GM12878 (cell line): ENCODE results near the gene GGT1. TPM values are rescaled to one million over a fixed set of nuclear protein-coding genes. Genes with fewer than 3 reads are reported as not detected.
"Not testable (repeated sequence)": the region's sequence is repeated elsewhere in the genome, so short reads cannot be mapped to it uniquely, and the experiment has no call there.

ENCODE experiments used
- ATAC-seq: fragments of 200-7000 bp; cut with Tn5 transposase; 3 replicates; pipeline ENCODE4 v1.9.1; 2020; ENCODE audit warnings: mild to moderate bottlenecking, moderate library complexity
- BruUV-seq: library from RNA; stranded (reverse); fragments of 400-500 nt; replicated peaks from 2 replicates; lab custom pipeline; 2021; lab: Mats Ljungman, UMichigan
- CTCF ChIA-PET: fragments of 300-600 bp; sonication (Branson Sonifier 250); formaldehyde crosslinking; extraction: SDS; loops from one replicate; lab custom pipeline; 2021; ENCODE audit warnings: inconsistent platforms; lab: Yijun Ruan, JAX
- POLR2A ChIA-PET: fragments of 350-600 bp; formaldehyde crosslinking; extraction: SDS; loops from one replicate; lab custom pipeline; 2021; ENCODE audit warnings: inconsistent platforms; lab: Charles Lee
- RAD21 ChIA-PET: fragments of 300-600 bp; sonication (Branson Sonifier 250); formaldehyde crosslinking; loops from one replicate; lab custom pipeline; 2023; ENCODE audit warnings: antibody characterized with exemption; ENCODE audit not compliant: unreplicated experiment; lab: Charles Lee
- SMC1A ChIA-PET: fragments of 300-600 bp; sonication (Branson Sonifier 250); formaldehyde crosslinking; loops from one replicate; lab custom pipeline; 2023; ENCODE audit not compliant: unreplicated experiment, uncharacterized antibody; lab: Charles Lee
- DNase-seq: peaks from one replicate; pipeline ENCODE4 v3.0.0-alpha.2; 2011; ENCODE audit warnings: low read depth, low spot score
- FAIRE-seq: peaks from 3 replicates; lab custom pipeline; 2011; peaks lifted over from hg19 to GRCh38; lab: Jason Lieb, UNC
- H2AFZ ChIP-seq: 2 replicates; pipeline ENCODE4 v1.6.0; 2011; ENCODE audit warnings: low read depth, low read length, control low read depth; ENCODE audit not compliant: control insufficient read depth
- H3K27ac ChIP-seq: 2 replicates; pipeline ENCODE4 v1.5.1; 2011; ENCODE audit warnings: control low read depth; ENCODE audit not compliant: control insufficient read depth, insufficient read depth
- H3K27me3 ChIP-seq, 2 experiments: replicated peaks in 1 of 2; 2 replicates each; pipeline versions ENCODE4 v1.6.0 to v1.6.1; 2011; ENCODE audit warnings: low read length in 1 of 2; ENCODE audit not compliant: control insufficient read depth in 2 of 2, insufficient read depth in 2 of 2
- H3K36me3 ChIP-seq, 2 experiments: 2 replicates each; pipeline ENCODE4 v1.5.1; 2011; ENCODE audit warnings: low read length in 1 of 2; ENCODE audit not compliant: control insufficient read depth in 2 of 2, insufficient read depth in 2 of 2
- H3K4me1 ChIP-seq: 2 replicates; pipeline ENCODE4 v1.6.1; 2011; ENCODE audit warnings: mild to moderate bottlenecking, low read length, moderate library complexity, mixed read lengths; ENCODE audit not compliant: control insufficient read depth, insufficient read depth
- H3K4me2 ChIP-seq: 2 replicates; pipeline ENCODE4 v1.6.0; 2011; ENCODE audit warnings: control low read depth; ENCODE audit not compliant: control insufficient read depth, insufficient read depth
- H3K4me3 ChIP-seq: fragments of 200-600 bp; sonication (generic); 2 replicates; pipeline ENCODE4 v1.5.1; 2016
- H3K79me2 ChIP-seq: 2 replicates; pipeline ENCODE4 v1.6.0; 2011; ENCODE audit warnings: low read length; ENCODE audit not compliant: control insufficient read depth, insufficient read depth
- H3K9ac ChIP-seq: 2 replicates; pipeline ENCODE4 v1.8.0; 2011; ENCODE audit warnings: low read length, control low read depth, mixed read lengths; ENCODE audit not compliant: control insufficient read depth, insufficient read depth
- H3K9me3 ChIP-seq: replicated peaks from 3 replicates; pipeline ENCODE4 v1.5.1; 2011; ENCODE audit warnings: mild to moderate bottlenecking, low read length; ENCODE audit not compliant: control insufficient read depth, insufficient read depth
- H4K20me1 ChIP-seq: 2 replicates; pipeline ENCODE4 v1.6.0; 2011; ENCODE audit not compliant: control insufficient read depth, insufficient read depth
- ATF7 ChIP-seq: fragments of 450-650 bp; IDR thresholded peaks from 2 replicates; pipeline ENCODE4 v1.6.1; 2016; ENCODE audit warnings: low read depth, mild to moderate bottlenecking
- BHLHE40 ChIP-seq, 2 experiments: fragments of 450-650 bp in 1 of 2; IDR thresholded peaks; 2 replicates each; pipeline ENCODE4 v1.6.1; 2011 to 2017; ENCODE audit warnings: low read depth in 2 of 2, borderline replicate concordance in 1 of 2, improper control_type of control experiment in 1 of 2, low read length in 1 of 2, mild to moderate bottlenecking in 1 of 2
- GATAD2B ChIP-seq: fragments of 450-650 bp; conservative IDR thresholded peaks from 2 replicates; pipeline ENCODE4 v1.6.1; 2017; ENCODE audit warnings: low read depth, mild to moderate bottlenecking, moderate library complexity
- HDGF ChIP-seq: fragments of 450-650 bp; IDR thresholded peaks from 2 replicates; pipeline ENCODE4 v1.6.1; 2016; ENCODE audit warnings: antibody characterized with exemption
- NR2C1 ChIP-seq: fragments of 450-650 bp; IDR thresholded peaks from 2 replicates; pipeline ENCODE4 v1.6.1; 2017; ENCODE audit warnings: antibody characterized with exemption, mild to moderate bottlenecking, moderate library complexity
- PKNOX1 ChIP-seq: fragments of 450-650 bp; IDR thresholded peaks from 2 replicates; pipeline ENCODE4 v1.6.1; 2016; ENCODE audit warnings: mild to moderate bottlenecking
- POLR2A ChIP-seq: IDR thresholded peaks from 2 replicates; pipeline ENCODE4 v1.6.1; 2011; ENCODE audit warnings: low read depth, mild to moderate bottlenecking, low read length
- RAD51 ChIP-seq: fragments of 450-650 bp; IDR thresholded peaks from 2 replicates; pipeline ENCODE4 v1.6.1; 2016; ENCODE audit warnings: moderate library complexity, mild to moderate bottlenecking, inconsistent platforms
- TAF1 ChIP-seq: IDR thresholded peaks from 2 replicates; pipeline ENCODE4 v1.6.1; 2011; ENCODE audit warnings: mild to moderate bottlenecking, low read depth, low read length, borderline replicate concordance
- WGBS: methylation state at CpG from one replicate; pipeline ENCODE4 v1.1.6; 2016; ENCODE audit warnings: low lambda C conversion rate; ENCODE audit not compliant: insufficient replicate concordance, insufficient coverage; ENCODE audit errors: missing lambda C conversion rate; 5-methylcytosine and 5-hydroxymethylcytosine counted together
- in situ Hi-C: fragments of 300-500 bp; cut with MboI; formaldehyde crosslinking; loops from 9 replicates; pipeline ENCODE4 v1.14.3; 2018; ENCODE audit warnings: mixed read lengths
- intact Hi-C: fragments of 100-400 bp; cut with micrococcal nuclease; formaldehyde crosslinking; loops from one replicate; pipeline ENCODE4 v1.14.2; 2022; ENCODE audit not compliant: unreplicated experiment
- polyA plus RNA-seq, 11 experiments: library from polyadenylated mRNA; depleted of rRNA in 4 of 11; unstranded in 6 of 11; stranded (reverse) in 5 of 11; fragments of >200 nt; fragmentation: Nextera tagmentation in 4 of 11; fragmentation: Illumina TruSeq in 1 of 11; extraction: Ambion mirVana in 4 of 11; extraction: Trizol in 1 of 11; gene quantifications; 1 replicate in 1 of 11; 2 replicates in 10 of 11; pipeline versions ENCODE4 v1.2.1 to v1.2.3, GENCODE V29; 2011 to 2016; ENCODE audit warnings: inconsistent platforms in 2 of 11, missing spikeins in 2 of 11, low read depth in 1 of 11
- total RNA-seq, 4 experiments: library from RNA; depleted of rRNA in 3 of 4; stranded (reverse); fragments of >200 nt in 3 of 4; fragmentation: Illumina TruSeq in 1 of 4; extraction: Trizol in 1 of 4; gene quantifications; 2 replicates each; pipeline versions ENCODE4 v1.2.1 to v1.2.3, GENCODE V29; 2013 to 2021
- TF ChIP-seq, protein P1 (sequence below): IDR thresholded peaks from 2 replicates; pipeline ENCODE4 v1.6.1; 2011; ENCODE audit warnings: borderline replicate concordance, low read depth, mild to moderate bottlenecking, moderate library complexity, mixed read lengths, low read length; ENCODE audit not compliant: insufficient read depth; ENCODE audit errors: extremely low read length
- TF ChIP-seq, protein P2 (sequence below): fragments of 450-650 bp; IDR thresholded peaks from 2 replicates; pipeline ENCODE4 v1.6.1; 2017; ENCODE audit warnings: low read depth, mild to moderate bottlenecking, moderate library complexity
- TF ChIP-seq, protein P3 (sequence below): fragments of 450-650 bp; IDR thresholded peaks from 2 replicates; pipeline ENCODE4 v1.6.1; 2017; ENCODE audit warnings: mild to moderate bottlenecking, moderate library complexity
- TF ChIP-seq, protein P4 (sequence below): fragments of 450-650 bp; IDR thresholded peaks from 2 replicates; pipeline ENCODE4 v1.6.1; 2016; ENCODE audit warnings: mild to moderate bottlenecking

Gene GGT1
- total and polyA plus RNA-seq, 10 of the 15 experiments (the other 5 are each of a cell fraction or from before 2014, with no cell fraction given), result 0.47 to 26.6 (median 9.1) TPM

DNA sequence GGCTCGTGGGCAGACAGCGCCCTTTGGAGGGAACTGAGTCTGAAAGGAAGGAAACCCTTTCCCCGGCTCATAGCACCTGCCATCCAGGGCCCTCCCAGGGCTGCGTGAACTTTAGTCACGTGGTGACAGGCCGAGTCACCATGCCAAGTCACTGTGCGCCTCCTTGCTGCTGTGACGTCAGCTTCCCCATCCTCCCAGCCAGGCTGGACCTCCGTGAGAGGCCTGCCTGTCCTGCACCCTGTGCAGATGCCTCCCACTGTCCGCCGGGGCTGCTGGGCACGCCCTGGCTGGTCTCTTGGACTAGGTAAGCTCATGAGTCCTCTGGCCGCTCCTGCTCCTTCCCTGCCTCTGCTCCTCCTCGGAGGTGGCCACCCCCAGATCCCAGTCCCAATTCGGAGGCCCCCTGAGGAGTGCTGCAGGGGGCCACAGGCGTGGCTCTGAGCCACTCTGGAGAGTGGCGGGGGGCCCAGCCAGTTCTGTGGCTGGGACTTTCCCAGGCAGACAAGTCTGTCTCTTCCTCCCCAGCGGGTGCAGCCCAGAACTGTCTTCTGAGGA is 4.5 kb downstream of the GGT1 start:
- intact Hi-C loops, H3K79me2 ChIP-seq, RAD21 ChIA-PET, SMC1A ChIA-PET, in situ Hi-C loops, H3K9me3 ChIP-seq, DNase-seq, FAIRE-seq, H3K27me3 ChIP-seq, H3K36me3 ChIP-seq, BruUV-seq, H4K20me1 ChIP-seq, H3K4me1 ChIP-seq, POLR2A ChIA-PET: not testable (repeated sequence)
- H3K9ac ChIP-seq, result 0 out of 2 replicates have a peak overlapping the region, but pooled peaks have one; percentile 27
- TF ChIP-seq, protein P1, sequence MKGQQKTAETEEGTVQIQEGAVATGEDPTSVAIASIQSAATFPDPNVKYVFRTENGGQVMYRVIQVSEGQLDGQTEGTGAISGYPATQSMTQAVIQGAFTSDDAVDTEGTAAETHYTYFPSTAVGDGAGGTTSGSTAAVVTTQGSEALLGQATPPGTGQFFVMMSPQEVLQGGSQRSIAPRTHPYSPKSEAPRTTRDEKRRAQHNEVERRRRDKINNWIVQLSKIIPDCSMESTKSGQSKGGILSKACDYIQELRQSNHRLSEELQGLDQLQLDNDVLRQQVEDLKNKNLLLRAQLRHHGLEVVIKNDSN, result peak; percentile 54
- TF ChIP-seq, protein P2, sequence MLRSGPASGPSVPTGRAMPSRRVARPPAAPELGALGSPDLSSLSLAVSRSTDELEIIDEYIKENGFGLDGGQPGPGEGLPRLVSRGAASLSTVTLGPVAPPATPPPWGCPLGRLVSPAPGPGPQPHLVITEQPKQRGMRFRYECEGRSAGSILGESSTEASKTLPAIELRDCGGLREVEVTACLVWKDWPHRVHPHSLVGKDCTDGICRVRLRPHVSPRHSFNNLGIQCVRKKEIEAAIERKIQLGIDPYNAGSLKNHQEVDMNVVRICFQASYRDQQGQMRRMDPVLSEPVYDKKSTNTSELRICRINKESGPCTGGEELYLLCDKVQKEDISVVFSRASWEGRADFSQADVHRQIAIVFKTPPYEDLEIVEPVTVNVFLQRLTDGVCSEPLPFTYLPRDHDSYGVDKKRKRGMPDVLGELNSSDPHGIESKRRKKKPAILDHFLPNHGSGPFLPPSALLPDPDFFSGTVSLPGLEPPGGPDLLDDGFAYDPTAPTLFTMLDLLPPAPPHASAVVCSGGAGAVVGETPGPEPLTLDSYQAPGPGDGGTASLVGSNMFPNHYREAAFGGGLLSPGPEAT, result 0 out of 2 replicates have a peak, but pooled peaks have one; percentile 34
- TF ChIP-seq PKNOX1 (0 out of 2 replicates have a peak, but pooled peaks have one; percentile 12), TAF1 (0 out of 2 replicates have a peak, but pooled peaks have one; percentile 7), ATF7 (peak; percentile 31; the same call in 1 of the 2 replicates), NR2C1 (0 out of 2 replicates have a peak, but pooled peaks have one; percentile 18), RAD51 (peak; percentile 69; the same call in 1 of the 2 replicates), GATAD2B (0 out of 2 replicates have a peak, but pooled peaks have one; percentile 55), POLR2A (peak; percentile 23; the same call in 1 of the 2 replicates), HDGF (peak; percentile 79; the same call in 1 of the 2 replicates), BHLHE40 (IDR thresholded peaks at IDR 0.05; ENCODE audit: borderline replicate concordance in 1 of 2, low read depth in 2 of 2, low read length in 1 of 2) (peak in 1 of 2 experiments; percentile 49; a peak in 2 of 4 replicates)
- TF ChIP-seq, protein P3, sequence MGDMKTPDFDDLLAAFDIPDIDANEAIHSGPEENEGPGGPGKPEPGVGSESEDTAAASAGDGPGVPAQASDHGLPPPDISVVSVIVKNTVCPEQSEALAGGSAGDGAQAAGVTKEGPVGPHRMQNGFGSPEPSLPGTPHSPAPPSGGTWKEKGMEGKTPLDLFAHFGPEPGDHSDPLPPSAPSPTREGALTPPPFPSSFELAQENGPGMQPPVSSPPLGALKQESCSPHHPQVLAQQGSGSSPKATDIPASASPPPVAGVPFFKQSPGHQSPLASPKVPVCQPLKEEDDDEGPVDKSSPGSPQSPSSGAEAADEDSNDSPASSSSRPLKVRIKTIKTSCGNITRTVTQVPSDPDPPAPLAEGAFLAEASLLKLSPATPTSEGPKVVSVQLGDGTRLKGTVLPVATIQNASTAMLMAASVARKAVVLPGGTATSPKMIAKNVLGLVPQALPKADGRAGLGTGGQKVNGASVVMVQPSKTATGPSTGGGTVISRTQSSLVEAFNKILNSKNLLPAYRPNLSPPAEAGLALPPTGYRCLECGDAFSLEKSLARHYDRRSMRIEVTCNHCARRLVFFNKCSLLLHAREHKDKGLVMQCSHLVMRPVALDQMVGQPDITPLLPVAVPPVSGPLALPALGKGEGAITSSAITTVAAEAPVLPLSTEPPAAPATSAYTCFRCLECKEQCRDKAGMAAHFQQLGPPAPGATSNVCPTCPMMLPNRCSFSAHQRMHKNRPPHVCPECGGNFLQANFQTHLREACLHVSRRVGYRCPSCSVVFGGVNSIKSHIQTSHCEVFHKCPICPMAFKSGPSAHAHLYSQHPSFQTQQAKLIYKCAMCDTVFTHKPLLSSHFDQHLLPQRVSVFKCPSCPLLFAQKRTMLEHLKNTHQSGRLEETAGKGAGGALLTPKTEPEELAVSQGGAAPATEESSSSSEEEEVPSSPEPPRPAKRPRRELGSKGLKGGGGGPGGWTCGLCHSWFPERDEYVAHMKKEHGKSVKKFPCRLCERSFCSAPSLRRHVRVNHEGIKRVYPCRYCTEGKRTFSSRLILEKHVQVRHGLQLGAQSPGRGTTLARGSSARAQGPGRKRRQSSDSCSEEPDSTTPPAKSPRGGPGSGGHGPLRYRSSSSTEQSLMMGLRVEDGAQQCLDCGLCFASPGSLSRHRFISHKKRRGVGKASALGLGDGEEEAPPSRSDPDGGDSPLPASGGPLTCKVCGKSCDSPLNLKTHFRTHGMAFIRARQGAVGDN, result peak; percentile 58; the same call in 1 of the 2 replicates
- TF ChIP-seq, protein P4, sequence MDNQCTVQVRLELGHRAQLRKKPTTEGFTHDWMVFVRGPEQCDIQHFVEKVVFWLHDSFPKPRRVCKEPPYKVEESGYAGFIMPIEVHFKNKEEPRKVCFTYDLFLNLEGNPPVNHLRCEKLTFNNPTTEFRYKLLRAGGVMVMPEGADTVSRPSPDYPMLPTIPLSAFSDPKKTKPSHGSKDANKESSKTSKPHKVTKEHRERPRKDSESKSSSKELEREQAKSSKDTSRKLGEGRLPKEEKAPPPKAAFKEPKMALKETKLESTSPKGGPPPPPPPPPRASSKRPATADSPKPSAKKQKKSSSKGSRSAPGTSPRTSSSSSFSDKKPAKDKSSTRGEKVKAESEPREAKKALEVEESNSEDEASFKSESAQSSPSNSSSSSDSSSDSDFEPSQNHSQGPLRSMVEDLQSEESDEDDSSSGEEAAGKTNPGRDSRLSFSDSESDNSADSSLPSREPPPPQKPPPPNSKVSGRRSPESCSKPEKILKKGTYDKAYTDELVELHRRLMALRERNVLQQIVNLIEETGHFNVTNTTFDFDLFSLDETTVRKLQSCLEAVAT, result peak; percentile 76
- ATAC-seq, result peak; percentile 73
- peak overlapping the region; percentile 55 for H3K27ac ChIP-seq
- CTCF ChIA-PET, result interaction anchor here (1.2 kb wide), 1 partner anchor 78 kb away, joined by 3 read pairs; no protein-coding TSS in a partner anchor
- H3K4me3 ChIP-seq, result 0 out of 2 replicates have a peak overlapping the region, but pooled peaks have one; percentile 44
- H3K4me2 ChIP-seq, result peak overlapping the region; percentile 55
- WGBS, result 16% methylated on average over 18 of the region's 18 CpGs
- H2AFZ ChIP-seq, result peak overlapping the region; percentile 13
